ENCODE results near the gene FAM163A.

DNA sequence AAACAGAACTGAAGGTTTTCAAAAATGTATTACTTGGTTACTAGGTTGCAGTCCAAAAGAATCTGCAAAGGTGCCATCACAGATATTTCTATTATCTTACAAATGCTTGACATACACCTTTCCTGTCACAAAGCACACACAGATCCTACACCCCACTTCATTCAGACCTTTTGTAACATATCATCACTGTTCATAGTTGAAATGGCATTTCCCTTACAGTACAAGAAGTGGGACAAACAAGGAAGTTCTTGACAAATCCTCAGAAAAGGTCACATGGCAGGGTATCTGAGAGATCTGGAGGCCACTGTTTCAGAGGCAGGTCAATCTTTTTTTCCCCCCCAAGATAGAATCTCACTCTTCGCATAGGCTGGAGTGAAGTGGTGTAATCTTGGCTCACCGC is 113.2 kb downstream of the FAM163A start:
- TF ChIP-seq, protein P1, sequence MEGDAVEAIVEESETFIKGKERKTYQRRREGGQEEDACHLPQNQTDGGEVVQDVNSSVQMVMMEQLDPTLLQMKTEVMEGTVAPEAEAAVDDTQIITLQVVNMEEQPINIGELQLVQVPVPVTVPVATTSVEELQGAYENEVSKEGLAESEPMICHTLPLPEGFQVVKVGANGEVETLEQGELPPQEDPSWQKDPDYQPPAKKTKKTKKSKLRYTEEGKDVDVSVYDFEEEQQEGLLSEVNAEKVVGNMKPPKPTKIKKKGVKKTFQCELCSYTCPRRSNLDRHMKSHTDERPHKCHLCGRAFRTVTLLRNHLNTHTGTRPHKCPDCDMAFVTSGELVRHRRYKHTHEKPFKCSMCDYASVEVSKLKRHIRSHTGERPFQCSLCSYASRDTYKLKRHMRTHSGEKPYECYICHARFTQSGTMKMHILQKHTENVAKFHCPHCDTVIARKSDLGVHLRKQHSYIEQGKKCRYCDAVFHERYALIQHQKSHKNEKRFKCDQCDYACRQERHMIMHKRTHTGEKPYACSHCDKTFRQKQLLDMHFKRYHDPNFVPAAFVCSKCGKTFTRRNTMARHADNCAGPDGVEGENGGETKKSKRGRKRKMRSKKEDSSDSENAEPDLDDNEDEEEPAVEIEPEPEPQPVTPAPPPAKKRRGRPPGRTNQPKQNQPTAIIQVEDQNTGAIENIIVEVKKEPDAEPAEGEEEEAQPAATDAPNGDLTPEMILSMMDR (conservative IDR thresholded peaks at IDR 0.05 in 1 of 2, IDR thresholded peaks at IDR 0.05 in 1 of 2; ENCODE audit: low read depth in 1 of 2, low read length in 2 of 2) = no peak
- TF ChIP-seq EZH2 (IDR thresholded peaks at IDR 0.05; ENCODE audit: low read length, missing control alignments) = no peak

All from fibroblast of lung (primary cell).